ENCODE results near the gene LAT. TPM values are rescaled to one million over a fixed set of nuclear protein-coding genes. Genes with fewer than 3 reads are reported as not detected.

The LAT gene
- total RNA-seq, 1 donor from 2014 or later, result 3.3 TPM

- H3K27me3 ChIP-seq (ENCODE audit: insufficient read depth, low read length), result no peaks in the 10 kb centered on the region
- no peaks in the 10 kb centered on the region for H3K36me3 ChIP-seq (ENCODE audit: insufficient read depth, low read length)
- H4K20me1 ChIP-seq (ENCODE audit: insufficient read depth, low read length), result no peaks in the 10 kb centered on the region
- no peaks in the 10 kb centered on the region for H3K9me3 Mint-ChIP-seq (ENCODE audit: unreplicated experiment)
- no peak overlapping the region for H3K4me3 Mint-ChIP-seq (ENCODE audit: unreplicated experiment)
- FAIRE-seq (no peak), DNase-seq (ENCODE audit: low read depth) (no peak)
- H3K9me3 ChIP-seq (ENCODE audit: insufficient read depth, low read depth, low read length), result no peaks in the 10 kb centered on the region
- no peak overlapping the region for H3K4me3 ChIP-seq (ENCODE audit: insufficient read depth, low read depth, low read length)
- no peak overlapping the region for H3K4me2 ChIP-seq (ENCODE audit: low read length)
- TF ChIP-seq EZH2 (IDR thresholded peaks at IDR 0.05; ENCODE audit: insufficient read depth, low read length), result no peak
- TF ChIP-seq, protein P1, sequence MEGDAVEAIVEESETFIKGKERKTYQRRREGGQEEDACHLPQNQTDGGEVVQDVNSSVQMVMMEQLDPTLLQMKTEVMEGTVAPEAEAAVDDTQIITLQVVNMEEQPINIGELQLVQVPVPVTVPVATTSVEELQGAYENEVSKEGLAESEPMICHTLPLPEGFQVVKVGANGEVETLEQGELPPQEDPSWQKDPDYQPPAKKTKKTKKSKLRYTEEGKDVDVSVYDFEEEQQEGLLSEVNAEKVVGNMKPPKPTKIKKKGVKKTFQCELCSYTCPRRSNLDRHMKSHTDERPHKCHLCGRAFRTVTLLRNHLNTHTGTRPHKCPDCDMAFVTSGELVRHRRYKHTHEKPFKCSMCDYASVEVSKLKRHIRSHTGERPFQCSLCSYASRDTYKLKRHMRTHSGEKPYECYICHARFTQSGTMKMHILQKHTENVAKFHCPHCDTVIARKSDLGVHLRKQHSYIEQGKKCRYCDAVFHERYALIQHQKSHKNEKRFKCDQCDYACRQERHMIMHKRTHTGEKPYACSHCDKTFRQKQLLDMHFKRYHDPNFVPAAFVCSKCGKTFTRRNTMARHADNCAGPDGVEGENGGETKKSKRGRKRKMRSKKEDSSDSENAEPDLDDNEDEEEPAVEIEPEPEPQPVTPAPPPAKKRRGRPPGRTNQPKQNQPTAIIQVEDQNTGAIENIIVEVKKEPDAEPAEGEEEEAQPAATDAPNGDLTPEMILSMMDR (IDR thresholded peaks at IDR 0.05; ENCODE audit: insufficient read depth, low read depth, low read length), result no peak
- H3K4me1 ChIP-seq (ENCODE audit: insufficient read depth, low read length), result peaks cover 4% of the 10 kb centered on the region
- no peak overlapping the region for H3K9ac ChIP-seq (ENCODE audit: low read length)
- no peaks in the 10 kb centered on the region for H3K36me3 Mint-ChIP-seq (ENCODE audit: low read depth, unreplicated experiment)
- no peaks in the 10 kb centered on the region for H3K79me2 ChIP-seq (ENCODE audit: insufficient read depth, low read length)
- H2AFZ ChIP-seq (ENCODE audit: low read depth, low read length), result no peak overlapping the region
- no peak overlapping the region for H3K27ac Mint-ChIP-seq (ENCODE audit: unreplicated experiment)
- H3K27me3 Mint-ChIP-seq (ENCODE audit: low read depth, unreplicated experiment), result peaks cover 11% of the 10 kb centered on the region
- no peaks in the 10 kb centered on the region for H3K4me1 Mint-ChIP-seq (ENCODE audit: low read depth, unreplicated experiment)
- H3K27ac ChIP-seq (ENCODE audit: low read depth, low read length), result no peak overlapping the region
These were observed 26.3 kb downstream of the LAT start for GRCh38 chr16:29011112-29011511.

DNA sequence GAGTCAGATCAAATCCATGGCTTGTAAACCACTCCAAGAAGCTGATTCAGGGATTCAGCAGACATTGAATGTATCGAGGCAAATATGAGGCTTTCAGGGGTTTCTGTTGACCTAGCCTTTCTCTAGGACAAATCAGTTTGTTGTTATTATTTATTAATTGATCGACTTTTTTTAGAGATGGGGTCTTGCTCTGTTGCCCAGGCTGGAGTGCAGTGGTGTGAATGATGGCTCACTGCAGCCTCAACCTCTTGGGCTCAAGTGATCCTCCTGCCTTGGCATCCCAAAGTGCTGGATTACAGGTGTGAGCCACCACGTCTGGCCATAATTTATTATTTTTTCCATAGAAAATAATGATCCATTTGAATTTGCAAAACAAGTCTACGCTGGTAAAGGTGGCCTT lies 27.0 kb downstream of the LAT start:
- FAIRE-seq, result no peak
- Histone ChIP-seq H3K27ac (ENCODE audit: low read depth, low read length) (no peak overlapping the region), H4K20me1 (ENCODE audit: insufficient read depth, low read length) (no peaks in the 10 kb centered on the region), H3K4me1 (ENCODE audit: insufficient read depth, low read length) (peaks cover 4% of the 10 kb centered on the region), H3K36me3 (ENCODE audit: insufficient read depth, low read length) (no peaks in the 10 kb centered on the region), H3K4me3 (ENCODE audit: insufficient read depth, low read depth, low read length) (no peak overlapping the region), H2AFZ (ENCODE audit: low read depth, low read length) (no peak overlapping the region), H3K4me2 (ENCODE audit: low read length) (no peak overlapping the region), H3K9ac (ENCODE audit: low read length) (no peak overlapping the region), H3K79me2 (ENCODE audit: insufficient read depth, low read length) (no peaks in the 10 kb centered on the region), H3K9me3 (ENCODE audit: insufficient read depth, low read depth, low read length) (no peaks in the 10 kb centered on the region), H3K27me3 (ENCODE audit: insufficient read depth, low read length) (no peaks in the 10 kb centered on the region)
- H3K9me3 Mint-ChIP-seq (ENCODE audit: unreplicated experiment), result no peaks in the 10 kb centered on the region
- no peak overlapping the region for H3K27ac Mint-ChIP-seq (ENCODE audit: unreplicated experiment)
- no peak for DNase-seq (ENCODE audit: low read depth)
- TF ChIP-seq, protein P1 (IDR thresholded peaks at IDR 0.05; ENCODE audit: insufficient read depth, low read depth, low read length), result no peak
- TF ChIP-seq EZH2 (IDR thresholded peaks at IDR 0.05; ENCODE audit: insufficient read depth, low read length), result no peak
- H3K27me3 Mint-ChIP-seq (ENCODE audit: low read depth, unreplicated experiment), result peaks cover 10% of the 10 kb centered on the region
- no peak overlapping the region for H3K4me3 Mint-ChIP-seq (ENCODE audit: unreplicated experiment)
- no peaks in the 10 kb centered on the region for H3K4me1 Mint-ChIP-seq (ENCODE audit: low read depth, unreplicated experiment)
- no peaks in the 10 kb centered on the region for H3K36me3 Mint-ChIP-seq (ENCODE audit: low read depth, unreplicated experiment)

DNA sequence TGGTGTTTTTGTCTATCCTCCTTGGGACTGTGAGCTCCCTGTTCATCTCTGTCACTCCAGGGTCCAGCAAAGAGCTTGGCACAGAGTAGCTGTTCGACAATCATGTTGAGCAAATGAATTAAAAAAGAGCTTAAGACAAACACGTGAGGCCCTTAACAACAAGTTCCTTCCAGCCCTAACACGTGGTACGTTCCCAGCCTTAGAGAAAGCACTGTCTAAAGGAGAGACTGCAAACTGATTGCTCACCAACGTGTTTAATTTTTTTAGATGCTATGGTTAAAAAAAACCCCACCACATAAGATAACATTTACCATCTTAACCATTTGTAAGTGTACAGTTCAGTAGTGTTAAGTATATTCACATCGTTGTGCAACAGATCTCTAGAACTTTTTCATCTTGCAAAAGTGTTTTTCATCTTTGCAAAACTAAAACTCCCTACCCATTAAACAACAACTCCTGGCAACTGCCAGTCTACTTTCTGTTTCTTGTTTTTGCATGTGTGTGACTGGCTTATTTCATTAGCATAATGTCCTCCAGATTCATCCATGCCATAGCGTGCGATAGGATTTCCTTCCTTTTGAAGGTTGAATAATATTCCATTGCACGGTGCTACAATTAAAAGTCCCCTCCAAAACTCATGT lies 28.2 kb downstream of the LAT start:
- DNase-seq (ENCODE audit: low read depth) (no peak), FAIRE-seq (no peak)
- Histone ChIP-seq H3K9me3 (ENCODE audit: insufficient read depth, low read depth, low read length) (no peaks in the 10 kb centered on the region), H3K4me3 (ENCODE audit: insufficient read depth, low read depth, low read length) (no peak overlapping the region), H3K4me2 (ENCODE audit: low read length) (no peak overlapping the region), H3K79me2 (ENCODE audit: insufficient read depth, low read length) (no peaks in the 10 kb centered on the region), H3K9ac (ENCODE audit: low read length) (no peak overlapping the region), H3K36me3 (ENCODE audit: insufficient read depth, low read length) (no peaks in the 10 kb centered on the region), H4K20me1 (ENCODE audit: insufficient read depth, low read length) (no peaks in the 10 kb centered on the region), H3K27ac (ENCODE audit: low read depth, low read length) (no peak overlapping the region), H3K27me3 (ENCODE audit: insufficient read depth, low read length) (no peaks in the 10 kb centered on the region), H2AFZ (ENCODE audit: low read depth, low read length) (no peak overlapping the region), H3K4me1 (ENCODE audit: insufficient read depth, low read length) (peaks cover 3% of the 10 kb centered on the region)
- no peaks in the 10 kb centered on the region for H3K36me3 Mint-ChIP-seq (ENCODE audit: low read depth, unreplicated experiment)
- H3K27me3 Mint-ChIP-seq (ENCODE audit: low read depth, unreplicated experiment), result peaks cover 10% of the 10 kb centered on the region
- H3K9me3 Mint-ChIP-seq (ENCODE audit: unreplicated experiment), result no peaks in the 10 kb centered on the region
- no peak overlapping the region for H3K27ac Mint-ChIP-seq (ENCODE audit: unreplicated experiment)
- no peaks in the 10 kb centered on the region for H3K4me1 Mint-ChIP-seq (ENCODE audit: low read depth, unreplicated experiment)
- no peak overlapping the region for H3K4me3 Mint-ChIP-seq (ENCODE audit: unreplicated experiment)
- TF ChIP-seq EZH2 (IDR thresholded peaks at IDR 0.05; ENCODE audit: insufficient read depth, low read length), result no peak
- TF ChIP-seq, protein P1 (IDR thresholded peaks at IDR 0.05; ENCODE audit: insufficient read depth, low read depth, low read length), result no peak
